Skeletal muscle satellite cell (primary cell): ENCODE results near the gene TCF7.

Source experiments
- H3K27me3 ChIP-seq: 2 replicates; pipeline ENCODE4 v1.7.0; 2013; ENCODE audit warnings: low read length; ENCODE audit not compliant: control insufficient read depth, insufficient read depth
- H3K36me3 ChIP-seq: 2 replicates; pipeline ENCODE4 v1.7.0; 2013; ENCODE audit warnings: mild to moderate bottlenecking, control low read depth, low read length; ENCODE audit not compliant: insufficient read depth
- H3K4me1 ChIP-seq: 2 replicates; pipeline ENCODE4 v1.7.0; 2013; ENCODE audit warnings: low read length; ENCODE audit not compliant: control insufficient read depth, insufficient read depth
- H3K4me2 ChIP-seq: 2 replicates; pipeline ENCODE4 v1.7.0; 2013; ENCODE audit warnings: mild to moderate bottlenecking, low read length
- H3K4me3 ChIP-seq: 2 replicates; pipeline ENCODE4 v1.7.0; 2013; ENCODE audit warnings: low read length
- H3K9ac ChIP-seq: 2 replicates; pipeline ENCODE4 v1.7.0; 2013; ENCODE audit warnings: mild to moderate bottlenecking, low read depth, low read length, moderate library complexity
- H3K9me3 ChIP-seq: replicated peaks from 2 replicates; pipeline ENCODE4 v1.7.0; 2013; ENCODE audit warnings: mild to moderate bottlenecking, control low read depth, low read length

TCF7 gene

GRCh38 chr5:134092875-134093274, 21.6 kb upstream of the TCF7 start:
- peaks cover 59% of the 10 kb centered on the region for H3K27me3 ChIP-seq
- peaks cover 8% of the 10 kb centered on the region for H3K4me1 ChIP-seq

DNA sequence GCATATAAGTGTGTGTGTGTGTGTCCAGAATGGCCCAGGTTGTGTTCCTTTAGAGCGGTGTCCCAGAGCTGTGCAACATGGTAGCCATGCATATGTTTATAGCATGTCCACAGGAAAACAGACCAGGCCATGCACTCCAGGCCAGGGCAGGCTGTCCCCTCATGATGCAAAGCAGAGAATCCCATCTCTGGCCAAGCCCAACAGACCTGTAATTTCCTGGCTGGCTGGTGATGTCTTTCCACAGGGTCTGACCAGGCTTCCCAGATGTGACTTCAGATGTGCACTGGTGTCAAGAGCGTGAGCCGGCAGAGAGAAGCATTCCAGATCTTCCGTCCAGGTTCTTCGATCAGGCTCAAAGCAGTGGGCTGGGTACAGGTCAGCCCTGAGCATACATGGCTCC, 21.1 kb upstream of the TCF7 start:
- Histone ChIP-seq H3K4me2 (no peak overlapping the region), H3K27me3 (peaks cover 59% of the 10 kb centered on the region), H3K4me1 (peaks cover 4% of the 10 kb centered on the region), H3K4me3 (no peak overlapping the region), H3K9me3 (no peaks in the 10 kb centered on the region), H3K9ac (no peak overlapping the region), H3K36me3 (no peaks in the 10 kb centered on the region)

More at GRCh38 chr5:134092875-134093274, 21.6 kb upstream of the TCF7 start:
- Histone ChIP-seq H3K36me3 (no peaks in the 10 kb centered on the region), H3K4me2 (no peak overlapping the region), H3K4me3 (no peak overlapping the region), H3K9ac (no peak overlapping the region), H3K9me3 (no peaks in the 10 kb centered on the region)

- Histone ChIP-seq H3K4me1 (peaks cover 2% of the 10 kb centered on the region), H3K36me3 (no peaks in the 10 kb centered on the region)
Measured at GRCh38 chr5:134095293-134095692, 19.2 kb upstream of the TCF7 start.

DNA sequence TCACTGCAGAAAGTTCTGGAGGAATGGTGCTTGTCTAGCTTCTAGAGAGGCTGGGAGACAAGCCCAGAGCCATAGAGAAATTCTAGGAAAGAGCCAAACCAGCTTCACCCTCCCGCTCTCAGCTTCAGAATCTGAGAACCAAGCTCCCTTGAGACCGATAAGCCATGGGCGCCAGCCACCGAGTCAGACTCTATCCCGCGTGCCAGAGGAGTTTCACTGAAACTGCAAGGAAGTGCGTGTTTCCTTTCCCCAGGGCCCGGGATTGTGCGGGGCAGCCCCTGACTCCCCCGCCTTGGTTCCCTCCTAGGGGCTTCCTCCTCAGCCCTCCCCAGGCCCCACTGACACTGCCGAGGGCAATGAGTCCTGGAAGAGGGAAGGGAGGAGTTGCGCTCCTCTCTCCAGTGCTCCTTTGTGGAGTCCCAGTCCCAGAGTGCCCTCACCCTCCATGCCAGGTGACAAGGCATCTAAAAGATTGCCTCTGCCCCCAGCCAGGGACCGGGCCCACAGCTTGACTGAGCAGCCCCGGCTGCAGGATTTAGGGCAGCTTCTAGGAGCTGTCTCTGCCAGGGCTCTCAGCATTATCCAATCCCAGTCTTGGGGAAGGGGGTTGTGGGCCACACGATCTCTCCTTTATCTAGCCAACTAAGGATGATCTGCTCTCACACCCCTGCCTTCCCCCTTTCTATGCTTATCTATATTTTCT, 18.4 kb upstream of the TCF7 start:
- no peaks in the 10 kb centered on the region for H3K36me3 ChIP-seq
- H3K4me1 ChIP-seq: peaks cover 8% of the 10 kb centered on the region
- peaks cover 43% of the 10 kb centered on the region for H3K27me3 ChIP-seq
- no peak overlapping the region for H3K9ac ChIP-seq
- no peak overlapping the region for H3K4me2 ChIP-seq
- no peaks in the 10 kb centered on the region for H3K9me3 ChIP-seq
- no peak overlapping the region for H3K4me3 ChIP-seq

More at GRCh38 chr5:134095293-134095692, 19.2 kb upstream of the TCF7 start:
- H3K4me2 ChIP-seq: no peak overlapping the region
- no peak overlapping the region for H3K9ac ChIP-seq
- no peak overlapping the region for H3K4me3 ChIP-seq
- no peaks in the 10 kb centered on the region for H3K9me3 ChIP-seq
- H3K27me3 ChIP-seq: peaks cover 49% of the 10 kb centered on the region

DNA sequence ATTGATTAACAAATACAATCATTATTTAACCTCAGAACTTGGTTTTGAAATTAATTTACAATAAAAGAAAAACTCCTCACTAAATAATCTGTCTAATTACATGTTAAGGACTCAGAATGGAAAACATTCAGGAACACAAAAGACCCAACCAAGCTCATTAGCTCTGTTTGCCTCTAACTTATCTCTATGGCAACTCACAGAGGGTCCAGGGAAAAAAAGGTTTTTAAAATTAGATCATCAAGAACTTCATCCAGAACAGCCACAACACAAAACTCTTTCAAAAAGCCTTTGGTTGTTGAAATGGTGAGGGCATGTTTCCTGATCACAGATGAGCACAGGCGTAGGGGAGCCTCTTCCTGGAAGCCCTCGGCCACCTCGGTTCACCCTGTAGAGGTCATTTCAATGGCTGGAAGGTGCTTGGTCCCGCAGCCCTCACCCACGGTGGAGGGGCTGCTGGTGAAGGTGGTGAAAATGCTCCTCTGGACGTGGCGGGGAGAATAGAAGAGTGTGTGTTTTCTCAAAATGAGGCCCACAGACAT, 17.2 kb upstream of the TCF7 start:
- Histone ChIP-seq H3K4me3 (no peak overlapping the region), H3K4me1 (peaks cover 8% of the 10 kb centered on the region), H3K9ac (no peak overlapping the region), H3K27me3 (peaks cover 31% of the 10 kb centered on the region), H3K36me3 (no peaks in the 10 kb centered on the region), H3K4me2 (no peak overlapping the region), H3K9me3 (no peaks in the 10 kb centered on the region)

GRCh38 chr5:134098690-134099089, 15.8 kb upstream of the TCF7 start:
- Histone ChIP-seq H3K27me3 (peaks cover 20% of the 10 kb centered on the region), H3K4me2 (no peak overlapping the region), H3K36me3 (no peaks in the 10 kb centered on the region), H3K4me1 (peaks cover 8% of the 10 kb centered on the region), H3K4me3 (no peak overlapping the region), H3K9ac (no peak overlapping the region), H3K9me3 (no peaks in the 10 kb centered on the region)

DNA sequence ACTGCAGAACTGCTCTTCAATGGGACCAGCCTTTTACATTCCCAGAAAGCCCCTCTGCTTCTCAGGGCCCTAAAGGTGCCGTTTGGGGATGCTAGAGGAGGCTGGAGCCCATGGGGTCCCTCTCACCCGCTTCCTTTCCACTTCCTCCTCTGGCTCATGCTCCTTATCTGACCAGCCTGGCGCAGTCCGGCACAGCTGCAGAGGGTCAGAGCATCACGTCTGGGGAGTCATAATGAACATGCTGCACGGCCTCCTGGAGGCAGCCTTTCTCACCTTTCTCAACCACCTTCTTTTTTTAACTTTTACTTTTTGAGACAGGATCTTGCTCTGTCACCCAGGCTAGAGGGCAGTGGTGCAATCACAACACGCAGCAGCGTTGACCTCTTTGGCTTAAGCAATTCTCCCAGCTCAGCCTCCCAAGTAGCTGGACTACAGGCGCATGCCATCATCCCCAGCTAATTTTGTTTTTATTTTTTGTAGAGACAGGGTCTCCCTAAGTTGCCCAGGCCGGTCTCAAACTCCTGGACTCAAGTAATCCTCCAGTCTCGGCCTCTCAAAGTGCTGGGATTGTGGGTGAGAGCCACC, 15.1 kb upstream of the TCF7 start:
- Histone ChIP-seq H3K9ac (no peak overlapping the region), H3K9me3 (no peaks in the 10 kb centered on the region), H3K4me1 (peaks cover 8% of the 10 kb centered on the region), H3K4me2 (no peak overlapping the region), H3K36me3 (no peaks in the 10 kb centered on the region), H3K27me3 (peaks cover 20% of the 10 kb centered on the region), H3K4me3 (no peak overlapping the region)

DNA sequence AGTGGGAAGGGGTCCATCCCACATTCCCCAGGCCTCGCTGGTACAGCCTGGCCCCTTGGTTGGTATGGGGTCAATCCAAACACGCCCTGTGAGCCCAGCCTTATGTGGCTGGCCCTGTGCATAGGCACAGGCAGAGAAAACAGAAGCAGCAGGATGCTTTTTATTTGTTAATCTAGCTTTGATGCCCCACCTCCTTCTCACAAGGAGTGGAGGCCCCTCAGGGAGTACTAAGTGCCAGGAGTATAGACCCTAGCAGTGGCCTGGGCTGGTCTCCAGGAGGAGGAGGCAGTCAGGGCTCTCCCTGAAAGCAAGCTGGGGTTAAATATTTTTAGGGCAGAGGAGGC, 14.6 kb upstream of the TCF7 start:
- Histone ChIP-seq H3K36me3 (no peaks in the 10 kb centered on the region), H3K9me3 (no peaks in the 10 kb centered on the region), H3K4me1 (peaks cover 8% of the 10 kb centered on the region), H3K9ac (no peak overlapping the region), H3K4me2 (no peak overlapping the region), H3K27me3 (peaks cover 20% of the 10 kb centered on the region), H3K4me3 (no peak overlapping the region)

DNA sequence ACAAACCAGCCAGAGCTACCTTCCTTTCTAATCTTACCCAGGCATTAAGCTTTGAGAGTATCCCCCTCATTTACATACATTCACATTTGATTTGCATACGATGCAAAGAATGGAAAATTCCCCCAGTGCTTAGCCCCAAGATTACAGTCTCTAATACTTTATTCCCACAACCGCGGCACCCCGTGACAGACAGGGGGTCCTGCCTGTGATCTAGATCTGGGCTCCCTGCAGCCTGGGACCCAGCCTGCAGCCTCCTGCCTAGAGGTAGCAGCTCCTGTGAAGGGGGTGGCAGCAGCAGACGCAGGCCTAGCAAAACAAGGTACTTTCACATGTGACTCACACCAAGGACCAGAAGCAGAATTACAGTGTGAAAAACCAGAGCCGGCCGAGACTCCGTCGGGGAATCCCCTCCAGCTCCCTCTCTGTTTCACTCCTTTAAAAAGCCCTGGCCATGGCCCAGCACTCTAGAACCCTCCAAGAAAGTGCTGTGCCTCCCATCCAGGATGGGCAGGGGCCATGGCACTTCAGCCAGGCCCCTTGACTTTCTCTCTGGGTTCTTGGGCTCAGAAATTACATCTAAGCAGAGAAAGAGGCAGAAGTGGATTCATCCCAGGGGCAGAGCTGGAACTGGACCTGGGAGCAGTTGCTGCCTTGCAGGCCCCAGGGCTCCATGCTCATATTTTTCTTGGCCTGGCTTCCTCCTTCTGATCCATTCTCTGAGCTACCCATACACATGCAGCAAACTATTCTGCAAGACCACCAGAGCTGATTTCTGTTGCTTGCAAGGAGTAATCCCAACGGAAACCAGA, 14.0 kb upstream of the TCF7 start:
- H3K4me3 ChIP-seq: no peak overlapping the region
- peaks cover 8% of the 10 kb centered on the region for H3K4me1 ChIP-seq
- no peak overlapping the region for H3K9ac ChIP-seq
- peaks cover 23% of the 10 kb centered on the region for H3K27me3 ChIP-seq
- H3K4me2 ChIP-seq: no peak overlapping the region
- H3K9me3 ChIP-seq: no peaks in the 10 kb centered on the region
- H3K36me3 ChIP-seq: no peaks in the 10 kb centered on the region

DNA sequence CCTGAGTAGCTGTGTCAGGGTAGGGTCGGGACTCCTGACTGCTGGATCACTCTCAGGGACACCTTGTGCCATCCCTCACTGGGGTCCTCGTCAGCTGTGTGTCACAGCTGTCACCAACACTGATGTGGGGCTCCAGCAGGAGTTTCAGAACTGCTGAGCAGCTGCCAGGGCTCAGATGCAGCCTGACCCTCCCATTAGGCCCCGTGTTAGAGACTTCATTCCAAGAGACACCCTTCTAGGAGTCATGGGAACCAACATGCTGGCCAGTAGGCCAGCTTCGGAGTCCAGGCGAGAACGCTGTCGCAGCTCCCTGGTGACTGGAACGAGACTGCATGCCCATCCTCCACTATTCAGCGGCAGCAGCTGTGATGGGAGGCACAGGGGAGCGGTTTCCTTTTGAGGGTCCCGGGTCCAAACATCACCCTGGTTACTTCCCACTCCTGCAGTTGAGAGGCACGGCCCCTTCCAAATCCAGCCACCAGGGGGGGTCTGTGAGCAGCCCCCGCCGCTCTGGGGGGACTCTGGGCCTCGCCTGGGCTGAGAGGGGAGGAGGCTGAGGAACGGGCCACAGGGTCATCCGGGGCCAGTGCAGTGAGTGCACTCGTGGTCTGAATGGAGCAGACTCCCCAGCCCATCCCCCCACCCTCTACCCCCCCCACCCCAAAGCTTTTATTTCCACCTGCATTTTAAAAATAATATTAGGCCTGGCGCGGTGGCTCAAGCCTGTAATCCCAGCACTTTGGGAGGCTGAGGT, 12.6 kb upstream of the TCF7 start:
- H3K9me3 ChIP-seq: no peaks in the 10 kb centered on the region
- peaks cover 8% of the 10 kb centered on the region for H3K4me1 ChIP-seq
- peaks cover 18% of the 10 kb centered on the region for H3K27me3 ChIP-seq
- H3K9ac ChIP-seq: no peak overlapping the region
- no peaks in the 10 kb centered on the region for H3K36me3 ChIP-seq
- H3K4me3 ChIP-seq: no peak overlapping the region
- H3K4me2 ChIP-seq: no peak overlapping the region

DNA sequence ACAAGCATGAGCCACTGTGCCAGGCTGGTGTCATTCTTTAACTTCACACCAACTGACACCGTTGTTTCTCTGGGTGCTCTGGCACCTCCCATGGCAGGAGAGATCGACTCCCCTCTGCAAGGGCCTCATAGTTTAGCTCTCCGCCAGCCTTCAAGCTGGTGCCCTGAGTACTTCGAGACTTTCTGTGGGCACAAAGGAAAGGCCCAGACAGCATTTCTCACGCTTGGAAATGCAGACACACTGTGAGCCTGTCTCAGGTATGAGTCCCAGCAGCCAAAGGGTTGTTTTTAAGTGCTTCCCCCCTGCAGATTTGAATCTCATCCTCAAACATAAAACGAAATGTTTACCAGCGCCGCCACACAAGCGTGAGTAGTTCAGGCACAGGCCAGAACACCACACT, 11.1 kb upstream of the TCF7 start:
- H3K27me3 ChIP-seq: peaks cover 26% of the 10 kb centered on the region
- H3K4me1 ChIP-seq: peaks cover 8% of the 10 kb centered on the region
- no peaks in the 10 kb centered on the region for H3K36me3 ChIP-seq
- no peak overlapping the region for H3K4me2 ChIP-seq
- no peak overlapping the region for H3K9ac ChIP-seq
- no peaks in the 10 kb centered on the region for H3K9me3 ChIP-seq
- H3K4me3 ChIP-seq: no peak overlapping the region
